Skeletal muscle cell (primary cell): ENCODE measurements around the gene ERC2.

Experiments used
- DNase-seq: peaks from one replicate; pipeline ENCODE4 v3.0.0-alpha.2; 2010; ENCODE audit warnings: low read depth
- H3K4me3 ChIP-seq: 2 replicates; pipeline ENCODE4 v1.5.1; 2011; ENCODE audit warnings: low read depth, mild to moderate bottlenecking, control low read depth, low read length, moderate library complexity

The ERC2 gene

GRCh38 chr3:56323986-56324420 lies 144.3 kb downstream of the ERC2 start:
- peak; percentile 39 for DNase-seq

DNA sequence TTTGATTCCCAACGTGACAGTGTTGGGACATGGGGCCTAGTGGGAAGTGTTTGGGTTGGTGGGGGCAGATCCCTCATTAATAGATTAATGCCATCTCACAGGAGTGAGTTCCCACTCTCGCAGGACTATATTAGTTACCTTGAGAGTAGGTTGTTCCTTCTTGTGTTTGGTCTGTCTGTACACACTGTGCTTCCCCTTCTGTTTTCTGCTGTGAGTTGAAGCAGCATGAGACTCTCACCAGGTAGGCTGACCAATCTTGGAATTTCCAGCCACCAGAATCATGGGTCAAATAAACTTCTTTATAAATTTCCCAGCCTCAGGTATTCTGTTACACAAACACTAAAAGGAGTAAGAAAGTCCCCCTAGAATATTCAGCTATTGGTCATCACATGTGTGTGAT lies 145.4 kb downstream of the ERC2 start:
- no peak overlapping the region for H3K4me3 ChIP-seq
- DNase-seq: no peak

More at GRCh38 chr3:56323986-56324420, 144.3 kb downstream of the ERC2 start:
- no peak overlapping the region for H3K4me3 ChIP-seq

DNA sequence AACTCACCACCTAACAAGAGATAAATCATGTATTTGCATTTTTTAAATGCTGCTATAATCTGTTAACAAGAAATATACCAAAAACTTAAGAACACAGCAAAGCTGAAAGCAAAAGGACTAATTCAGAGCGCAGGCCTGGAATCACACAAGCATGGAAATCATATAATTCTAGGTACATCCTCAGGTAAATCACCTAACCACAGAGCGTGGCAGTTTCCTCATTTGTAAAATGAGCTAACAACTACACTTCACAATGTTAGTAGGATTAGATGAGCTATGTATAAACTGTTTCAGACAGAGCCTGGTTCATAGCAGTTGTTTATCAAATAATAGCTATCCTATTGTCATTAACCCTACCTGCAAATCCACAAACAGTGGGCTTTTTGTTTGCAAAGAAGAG lies 146.4 kb downstream of the ERC2 start:
- DNase-seq: no peak
- H3K4me3 ChIP-seq: no peak overlapping the region

- DNase-seq: no peak
- no peak overlapping the region for H3K4me3 ChIP-seq
Measured at GRCh38 chr3:56321383-56321782, 146.9 kb downstream of the ERC2 start.

GRCh38 chr3:56320883-56321282 lies 147.4 kb downstream of the ERC2 start:
- no peak for DNase-seq
- no peak overlapping the region for H3K4me3 ChIP-seq

DNA sequence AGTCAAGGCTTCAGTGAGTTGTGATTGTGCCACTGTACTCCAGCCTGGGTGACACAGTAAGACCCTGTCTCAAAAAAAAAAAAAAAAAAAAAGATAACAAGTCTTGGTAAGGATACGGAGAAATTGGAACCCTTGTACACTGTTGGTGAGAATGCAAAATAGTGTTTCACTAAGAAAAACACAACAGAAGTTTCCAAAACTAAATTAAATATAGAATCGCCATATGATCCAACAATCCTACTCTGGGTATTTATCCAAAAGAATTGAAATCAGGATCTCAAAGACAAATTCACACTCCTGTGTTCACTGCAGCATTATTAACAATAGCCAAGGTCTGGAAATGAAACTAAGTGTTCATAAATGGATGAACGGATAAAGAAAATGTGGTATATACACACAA lies 149.4 kb downstream of the ERC2 start:
- no peak for DNase-seq
- H3K4me3 ChIP-seq: no peak overlapping the region

DNA sequence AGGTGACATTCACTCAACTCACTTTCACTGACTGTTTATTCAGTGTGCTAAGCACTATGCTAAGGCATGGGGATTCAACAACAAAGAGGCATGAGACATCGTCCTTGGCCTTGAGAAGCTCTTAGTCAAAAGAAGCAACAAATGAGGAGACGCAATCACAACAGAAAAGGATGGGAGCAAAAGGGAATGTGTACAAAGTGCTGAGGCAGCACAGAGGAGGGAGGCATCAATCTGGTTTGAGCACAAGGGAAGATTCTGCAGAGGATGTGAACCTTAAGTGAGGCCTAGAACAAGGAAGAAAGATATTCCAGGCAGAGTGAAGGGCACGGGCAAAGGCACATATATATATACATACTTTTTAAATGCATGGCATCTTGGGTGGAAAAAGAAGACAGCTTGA lies 151.3 kb downstream of the ERC2 start:
- no peak overlapping the region for H3K4me3 ChIP-seq
- no peak for DNase-seq

DNA sequence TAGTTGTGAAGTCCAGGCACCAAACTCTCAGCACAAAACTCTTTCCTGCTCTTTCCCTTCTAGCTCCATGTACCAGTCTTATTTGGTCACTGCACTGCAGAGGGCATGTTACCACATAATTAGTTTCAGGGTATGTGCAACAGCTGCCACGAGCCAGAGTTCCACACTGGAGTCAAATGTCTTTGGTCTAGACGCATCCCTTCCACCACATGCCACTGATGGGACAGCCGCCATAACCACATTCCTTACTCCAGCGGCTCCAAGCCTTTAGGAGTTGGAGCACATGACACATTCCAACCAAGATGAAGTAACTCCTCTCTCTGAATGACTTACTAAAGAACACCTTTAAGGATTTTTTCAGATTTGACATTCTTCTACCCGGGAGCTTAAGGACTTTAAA lies 153.4 kb downstream of the ERC2 start:
- no peak overlapping the region for H3K4me3 ChIP-seq
- DNase-seq: peak; percentile 31

DNA sequence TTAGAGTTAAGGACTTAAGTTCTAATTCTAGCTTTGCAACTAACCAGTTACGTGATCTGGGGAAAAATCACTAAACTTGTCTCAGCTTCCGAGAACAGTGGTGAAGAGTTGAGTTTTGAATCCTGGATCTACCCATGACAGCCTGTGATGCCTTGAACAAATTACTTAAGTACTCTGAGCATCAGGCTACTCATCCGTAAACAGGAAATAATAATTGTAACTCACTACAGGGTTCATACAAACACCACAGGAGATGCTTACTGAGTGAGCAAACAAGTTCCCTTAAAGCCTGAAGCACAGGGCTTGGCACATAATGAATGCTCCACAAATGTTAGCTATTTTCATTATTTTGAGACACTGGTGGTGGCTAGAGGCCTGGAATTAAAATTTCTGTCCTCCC lies 158.8 kb downstream of the ERC2 start:
- H3K4me3 ChIP-seq: no peak overlapping the region
- no peak for DNase-seq

DNA sequence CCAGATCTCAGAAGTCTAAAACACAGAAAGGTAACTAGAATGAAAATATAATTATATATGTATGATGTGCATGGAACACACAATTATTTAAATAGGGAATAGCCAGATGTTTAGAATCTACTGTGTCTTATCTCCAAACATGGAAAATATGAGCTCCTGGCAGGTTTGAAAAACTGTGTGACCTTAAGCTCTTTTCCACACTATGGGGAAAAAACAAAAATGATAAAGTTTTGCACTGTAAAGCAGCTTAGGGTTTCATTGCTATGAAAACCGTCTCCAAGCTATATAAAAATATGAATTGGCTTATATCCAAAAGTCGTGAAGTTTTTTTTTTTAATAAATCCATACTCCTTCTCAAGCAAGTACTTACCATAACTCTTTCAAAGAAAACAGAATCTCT lies 159.8 kb downstream of the ERC2 start:
- H3K4me3 ChIP-seq: no peak overlapping the region

GRCh38 chr3:56304069-56304468 lies 164.2 kb downstream of the ERC2 start:
- H3K4me3 ChIP-seq: no peak overlapping the region
- DNase-seq: no peak

More for the DNA sequence above, 159.8 kb downstream of the ERC2 start:
- no peak for DNase-seq

GRCh38 chr3:56303487-56303886 lies 164.8 kb downstream of the ERC2 start:
- no peak overlapping the region for H3K4me3 ChIP-seq
- peak; percentile 22 for DNase-seq

DNA sequence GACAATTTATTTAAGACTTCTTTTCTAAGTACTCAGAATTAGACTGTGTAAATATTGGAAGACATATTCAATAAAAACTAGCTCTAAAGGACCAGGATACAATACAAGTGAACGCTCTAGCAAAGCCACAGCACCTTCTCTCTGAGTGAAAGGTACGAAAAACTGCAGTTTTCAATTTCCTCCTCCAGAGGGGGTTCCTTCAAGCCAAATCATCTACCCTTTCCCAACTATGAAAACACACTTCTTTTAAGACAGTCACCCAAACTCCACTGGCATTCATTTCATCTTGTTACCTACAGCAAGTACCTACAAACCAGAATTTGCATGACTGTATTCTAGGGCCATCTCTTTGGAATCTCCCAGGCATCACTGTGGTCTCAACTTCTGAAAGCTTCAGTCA lies 165.8 kb downstream of the ERC2 start:
- no peak for DNase-seq
- no peak overlapping the region for H3K4me3 ChIP-seq

- DNase-seq: no peak
- H3K4me3 ChIP-seq: no peak overlapping the region
Measured at GRCh38 chr3:56297281-56297840, 170.9 kb downstream of the ERC2 start.

DNA sequence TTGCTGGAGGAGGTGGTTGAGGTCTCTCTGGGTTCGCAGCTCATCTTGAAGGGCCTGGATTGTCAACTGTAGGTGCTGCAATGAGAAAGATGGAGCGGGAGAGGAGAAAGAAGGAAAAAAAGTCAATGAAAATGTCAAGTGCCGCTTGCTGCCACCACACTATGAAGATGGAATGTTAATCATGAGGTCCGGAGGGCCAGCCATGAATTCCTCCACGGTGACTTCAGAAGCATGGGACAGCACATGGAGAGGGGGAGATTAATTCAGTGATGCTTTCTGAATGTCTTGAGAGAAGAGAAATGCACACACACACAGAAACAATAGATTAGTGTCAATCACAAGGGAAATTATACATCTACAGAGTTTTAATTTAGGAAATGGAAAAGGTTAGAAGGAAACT lies 171.9 kb downstream of the ERC2 start:
- DNase-seq: no peak

GRCh38 chr3:56295161-56295560 lies 173.1 kb downstream of the ERC2 start:
- no peak overlapping the region for H3K4me3 ChIP-seq
- no peak for DNase-seq

More for the DNA sequence above, 171.9 kb downstream of the ERC2 start:
- H3K4me3 ChIP-seq: no peak overlapping the region

- H3K4me3 ChIP-seq: no peak overlapping the region
- DNase-seq: no peak
Measured at GRCh38 chr3:56294286-56294685, 174.0 kb downstream of the ERC2 start.

GRCh38 chr3:56291953-56292352 lies 176.3 kb downstream of the ERC2 start:
- H3K4me3 ChIP-seq: no peak overlapping the region
- no peak for DNase-seq

GRCh38 chr3:56291244-56291680 lies 177.0 kb downstream of the ERC2 start:
- DNase-seq: peak; percentile 69
- no peak overlapping the region for H3K4me3 ChIP-seq

- no peak for DNase-seq
- no peak overlapping the region for H3K4me3 ChIP-seq
Measured at GRCh38 chr3:56290374-56290773, 177.9 kb downstream of the ERC2 start.

- DNase-seq: no peak
- no peak overlapping the region for H3K4me3 ChIP-seq
Measured at GRCh38 chr3:56288258-56288657, 180.0 kb downstream of the ERC2 start.

GRCh38 chr3:56282341-56282740 lies 185.9 kb downstream of the ERC2 start:
- no peak overlapping the region for H3K4me3 ChIP-seq
- DNase-seq: no peak
